ENCODE data around the gene SERINC5.

Gene SERINC5

DNA sequence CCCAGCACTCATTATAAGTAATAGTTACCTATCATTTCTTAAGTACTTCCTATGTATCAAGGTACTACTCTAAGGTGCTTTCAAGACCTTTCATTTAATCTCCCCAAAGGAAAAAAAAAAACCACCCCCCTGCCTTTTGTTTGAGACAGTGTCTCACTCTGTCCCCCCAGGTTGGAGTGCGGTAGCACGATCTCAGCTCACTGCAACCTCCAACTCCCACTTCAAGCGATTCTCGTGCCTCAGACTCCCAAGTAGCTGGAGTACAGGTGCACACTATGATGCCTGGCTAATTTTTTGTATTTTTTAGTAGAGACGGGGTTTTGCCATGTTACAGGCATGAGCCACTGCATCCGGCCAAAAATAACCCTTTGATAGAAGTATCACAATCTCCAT is 29.9 kb downstream of the SERINC5 start:
- DNase-seq: no peak
- Mint-ChIP-seq H3K27me3 (no peaks in the 10 kb centered on the region), H3K27ac (peak overlapping the region; percentile 75), H3K4me1 (peaks cover 62% of the 10 kb centered on the region), H3K36me3 (ENCODE audit: low read depth) (peaks cover 4% of the 10 kb centered on the region), H3K4me3 (peak overlapping the region; percentile 63), H3K9me3 (no peaks in the 10 kb centered on the region)
- peak; percentile 66 for ATAC-seq

DNA sequence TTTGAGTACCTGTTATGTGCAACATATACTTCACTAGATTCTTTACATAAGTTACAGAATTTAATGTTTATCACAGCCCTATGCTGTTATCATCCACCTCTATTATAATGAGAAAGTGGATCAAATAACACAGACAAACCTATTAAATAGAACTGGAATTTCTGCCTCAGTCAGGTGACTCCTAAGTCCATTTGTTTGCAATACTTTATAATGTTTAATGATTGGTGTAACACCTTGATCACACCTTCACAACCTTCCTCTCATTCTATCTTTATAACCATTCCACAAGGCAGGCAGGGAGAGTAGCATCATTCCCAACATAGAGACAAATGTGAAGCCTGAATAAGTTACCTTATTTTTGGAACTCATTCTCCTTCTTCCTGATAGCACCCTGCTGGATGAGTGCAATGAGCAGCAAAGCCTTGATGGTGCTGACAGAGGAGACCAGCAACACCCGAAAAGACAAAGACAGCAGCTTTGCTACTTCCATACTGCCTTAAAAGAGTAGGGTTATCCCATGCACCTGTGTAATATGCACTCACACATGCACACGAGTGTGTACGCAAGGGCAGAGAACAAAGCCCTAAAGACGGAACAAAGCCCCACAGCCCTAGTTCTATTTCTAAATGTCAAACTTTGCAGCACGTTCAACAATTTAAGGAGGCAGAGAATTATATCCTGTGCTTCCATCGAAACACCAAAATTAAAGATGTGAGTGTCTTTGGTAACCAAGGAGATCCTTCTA is 30.5 kb downstream of the SERINC5 start:
- Mint-ChIP-seq H3K36me3 (ENCODE audit: low read depth) (peaks cover 4% of the 10 kb centered on the region), H3K9me3 (no peaks in the 10 kb centered on the region), H3K27me3 (no peaks in the 10 kb centered on the region), H3K4me3 (peak overlapping the region; percentile 63), H3K4me1 (peaks cover 62% of the 10 kb centered on the region), H3K27ac (peak overlapping the region; percentile 75)
- ATAC-seq (no peak), DNase-seq (no peak)

DNA sequence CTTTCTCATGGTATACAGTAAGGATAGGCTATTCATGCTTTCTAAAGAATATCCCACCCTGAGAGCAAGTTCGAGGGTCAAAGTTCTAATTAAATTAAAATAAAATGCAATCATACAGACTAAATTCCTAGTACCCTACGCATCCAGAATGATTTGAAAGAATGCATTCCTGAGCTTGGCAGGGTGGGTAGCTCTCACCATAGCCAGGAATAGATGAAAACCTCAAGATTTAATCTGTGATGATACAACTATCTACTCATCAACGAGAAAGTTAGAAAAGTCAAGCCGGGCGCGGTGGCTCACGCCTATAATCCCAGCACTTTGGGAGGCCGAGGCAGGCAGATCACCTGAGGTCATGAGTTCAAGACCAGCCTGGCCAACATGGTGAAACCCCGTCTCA is 32.3 kb downstream of the SERINC5 start:
- Mint-ChIP-seq H3K4me3 (no peak overlapping the region), H3K27me3 (no peaks in the 10 kb centered on the region), H3K9me3 (no peaks in the 10 kb centered on the region), H3K4me1 (peaks cover 64% of the 10 kb centered on the region), H3K36me3 (ENCODE audit: low read depth) (peaks cover 4% of the 10 kb centered on the region), H3K27ac (no peak overlapping the region)
- DNase-seq (no peak), ATAC-seq (no peak)

GRCh38 chr5:80220245-80220897 is 35.5 kb downstream of the SERINC5 start:
- H3K4me3 Mint-ChIP-seq: no peak overlapping the region
- H3K27ac Mint-ChIP-seq: peak overlapping the region; percentile 73
- H3K9me3 Mint-ChIP-seq: no peaks in the 10 kb centered on the region
- H3K4me1 Mint-ChIP-seq: peaks cover 65% of the 10 kb centered on the region
- peaks cover 4% of the 10 kb centered on the region for H3K36me3 Mint-ChIP-seq (ENCODE audit: low read depth)
- DNase-seq (no peak), ATAC-seq (no peak)
- no peaks in the 10 kb centered on the region for H3K27me3 Mint-ChIP-seq

DNA sequence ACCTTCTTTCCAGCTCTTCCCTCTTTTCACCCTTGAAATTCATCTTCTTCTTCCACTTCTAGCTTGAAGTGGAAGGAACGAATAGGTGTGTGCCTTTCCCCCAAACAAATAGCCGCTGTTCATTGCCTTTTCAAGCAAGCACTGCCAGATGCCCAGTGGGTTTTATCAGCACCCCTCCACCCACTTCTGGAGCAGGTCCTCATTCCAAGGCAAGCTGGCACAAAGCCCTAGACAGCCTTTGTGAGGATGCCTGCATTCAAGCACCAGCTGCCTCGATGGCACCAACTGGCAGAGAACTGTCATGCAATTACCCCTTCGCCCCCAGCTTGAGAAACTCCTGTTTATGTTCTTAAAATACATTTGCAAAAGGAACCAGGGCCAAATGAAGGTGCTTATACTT is 36.5 kb downstream of the SERINC5 start:
- Mint-ChIP-seq H3K4me1 (peaks cover 70% of the 10 kb centered on the region), H3K9me3 (no peaks in the 10 kb centered on the region), H3K4me3 (no peak overlapping the region), H3K27me3 (no peaks in the 10 kb centered on the region), H3K36me3 (ENCODE audit: low read depth) (peaks cover 3% of the 10 kb centered on the region), H3K27ac (peak overlapping the region; percentile 80)
- no peak for DNase-seq
- no peak for ATAC-seq

DNA sequence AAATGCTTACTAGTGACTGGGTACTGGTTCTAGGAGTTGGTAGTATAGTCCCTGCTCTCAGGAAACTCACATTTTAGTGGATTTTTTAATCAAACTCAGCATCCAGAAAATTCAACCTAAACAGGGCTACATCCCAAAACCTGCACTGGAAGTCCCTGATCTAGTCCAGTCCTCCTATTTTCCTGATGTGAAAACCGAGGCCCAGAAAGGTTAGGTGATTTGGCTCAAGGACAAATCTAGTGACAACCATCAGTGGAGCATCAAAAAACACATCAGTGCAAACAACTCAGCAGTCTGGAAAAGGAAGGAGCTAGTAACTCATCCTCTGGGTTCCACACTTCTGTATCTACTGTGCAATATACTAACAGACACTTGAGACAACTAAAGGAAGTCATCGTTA is 38.2 kb downstream of the SERINC5 start:
- no peak for ATAC-seq
- peaks cover 3% of the 10 kb centered on the region for H3K36me3 Mint-ChIP-seq (ENCODE audit: low read depth)
- no peak for DNase-seq
- peaks cover 85% of the 10 kb centered on the region for H3K4me1 Mint-ChIP-seq
- peak overlapping the region; percentile 56 for H3K4me3 Mint-ChIP-seq
- H3K27me3 Mint-ChIP-seq: no peaks in the 10 kb centered on the region
- no peaks in the 10 kb centered on the region for H3K9me3 Mint-ChIP-seq
- H3K27ac Mint-ChIP-seq: peak overlapping the region; percentile 77

DNA sequence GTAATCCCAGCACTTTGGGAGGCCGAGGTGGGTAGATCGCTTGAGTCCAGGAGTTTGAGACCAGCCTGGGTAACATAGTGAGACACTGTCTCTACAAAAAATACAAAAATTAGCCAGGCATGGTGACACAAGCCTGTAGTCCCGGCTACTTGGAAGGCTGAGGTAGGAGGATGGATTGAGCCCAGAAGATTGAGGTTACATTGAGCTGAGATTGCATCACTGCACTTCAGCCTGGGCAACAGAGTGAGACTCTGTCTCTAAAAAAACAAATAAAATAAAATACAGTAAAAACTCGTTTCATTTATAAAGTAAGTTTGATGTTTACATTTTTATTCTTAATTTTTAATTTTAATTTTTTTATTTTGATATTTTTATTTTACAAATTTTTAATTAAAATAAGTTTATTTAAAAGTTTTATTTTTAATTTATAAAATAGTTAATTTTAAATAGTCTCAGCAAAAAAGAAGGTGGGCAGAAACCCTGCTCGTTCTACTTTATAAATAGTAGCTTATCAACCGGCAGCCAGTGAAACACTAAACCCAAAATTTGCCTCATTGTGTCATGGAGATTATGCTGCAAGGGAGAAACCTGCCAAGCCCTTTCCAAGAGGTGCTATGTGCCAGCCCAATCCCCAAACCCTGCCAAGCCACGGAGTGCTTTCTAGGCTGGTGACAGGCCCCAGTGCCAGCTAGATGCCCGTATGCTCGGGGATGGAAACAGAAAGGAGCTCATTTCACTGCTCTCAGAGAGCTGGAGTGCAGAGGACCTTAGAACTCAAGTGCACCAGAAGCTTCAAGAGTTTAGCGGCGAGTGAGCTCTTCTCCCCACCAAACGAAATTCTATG is 38.9 kb downstream of the SERINC5 start:
- Mint-ChIP-seq H3K4me3 (peak overlapping the region; percentile 56), H3K27ac (peak overlapping the region; percentile 82), H3K9me3 (no peaks in the 10 kb centered on the region), H3K36me3 (ENCODE audit: low read depth) (no peaks in the 10 kb centered on the region), H3K27me3 (no peaks in the 10 kb centered on the region), H3K4me1 (peaks cover 88% of the 10 kb centered on the region)
- peak; percentile 39 for DNase-seq
- peak; percentile 38 for ATAC-seq

DNA sequence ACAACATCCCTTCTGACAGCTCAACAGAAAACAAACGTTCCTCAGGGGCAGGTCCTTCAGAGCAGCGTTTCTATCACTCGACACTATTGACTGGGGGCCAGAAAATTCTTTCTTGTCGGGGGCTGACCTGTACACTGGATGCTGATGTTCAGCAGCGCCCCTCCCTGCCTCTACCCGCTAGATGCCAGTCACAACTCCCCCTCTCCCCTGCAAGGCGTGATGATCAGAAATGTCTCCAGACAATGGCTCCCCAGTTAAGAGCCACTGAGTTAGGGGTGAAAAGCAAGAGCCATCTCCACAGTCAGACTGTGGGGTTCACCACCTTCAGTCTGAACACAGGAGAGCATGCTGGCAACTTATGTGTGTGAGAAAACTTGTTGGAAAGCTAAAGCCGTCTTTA is 39.8 kb downstream of the SERINC5 start:
- H3K36me3 Mint-ChIP-seq (ENCODE audit: low read depth): no peaks in the 10 kb centered on the region
- ATAC-seq (no peak), DNase-seq (no peak)
- peaks cover 93% of the 10 kb centered on the region for H3K4me1 Mint-ChIP-seq
- H3K9me3 Mint-ChIP-seq: no peaks in the 10 kb centered on the region
- no peaks in the 10 kb centered on the region for H3K27me3 Mint-ChIP-seq
- peak overlapping the region; percentile 52 for H3K4me3 Mint-ChIP-seq
- peak overlapping the region; percentile 82 for H3K27ac Mint-ChIP-seq

- Mint-ChIP-seq H3K9me3 (no peaks in the 10 kb centered on the region), H3K27ac (peak overlapping the region; percentile 82), H3K4me3 (peak overlapping the region; percentile 52), H3K4me1 (peaks cover 95% of the 10 kb centered on the region), H3K36me3 (ENCODE audit: low read depth) (no peaks in the 10 kb centered on the region), H3K27me3 (no peaks in the 10 kb centered on the region)
- DNase-seq (no peak), ATAC-seq (peak; percentile 60)
Measured at GRCh38 chr5:80215523-80215922, 40.3 kb downstream of the SERINC5 start.

- H3K27ac Mint-ChIP-seq: peak overlapping the region; percentile 49
- DNase-seq (no peak), ATAC-seq (no peak)
- H3K9me3 Mint-ChIP-seq: no peaks in the 10 kb centered on the region
- H3K4me3 Mint-ChIP-seq: no peak overlapping the region
- H3K36me3 Mint-ChIP-seq (ENCODE audit: low read depth): no peaks in the 10 kb centered on the region
- peaks cover 96% of the 10 kb centered on the region for H3K4me1 Mint-ChIP-seq
- H3K27me3 Mint-ChIP-seq: no peaks in the 10 kb centered on the region
Measured at GRCh38 chr5:80213466-80213865, 42.4 kb downstream of the SERINC5 start.

DNA sequence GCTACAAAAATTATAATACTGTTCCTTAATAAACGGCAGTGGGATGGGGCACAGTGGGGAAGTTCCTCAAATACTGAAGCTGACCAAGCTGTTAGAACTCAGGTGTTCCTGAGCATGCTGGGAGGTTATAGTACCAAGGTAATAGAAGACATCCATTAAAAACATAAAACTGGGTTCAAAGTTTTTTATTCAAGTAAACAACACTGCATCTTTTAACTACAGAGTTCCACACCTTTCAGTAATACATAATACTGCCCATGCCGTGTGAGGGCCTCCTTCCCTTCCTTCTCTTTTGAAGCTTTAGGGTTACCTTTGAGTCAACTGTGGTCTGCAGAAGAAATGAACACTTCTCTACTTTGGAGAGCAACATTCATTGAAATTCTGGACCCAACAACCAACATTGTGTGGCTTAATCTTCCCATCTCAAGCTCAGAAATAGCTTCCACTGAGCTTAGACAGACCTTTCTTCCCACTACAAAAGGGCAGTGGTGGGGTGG is 43.6 kb downstream of the SERINC5 start:
- Mint-ChIP-seq H3K4me3 (no peak overlapping the region), H3K9me3 (no peaks in the 10 kb centered on the region), H3K4me1 (peaks cover 95% of the 10 kb centered on the region), H3K36me3 (ENCODE audit: low read depth) (no peaks in the 10 kb centered on the region), H3K27ac (peak overlapping the region; percentile 55), H3K27me3 (no peaks in the 10 kb centered on the region)
- ATAC-seq (no peak), DNase-seq (no peak)

DNA sequence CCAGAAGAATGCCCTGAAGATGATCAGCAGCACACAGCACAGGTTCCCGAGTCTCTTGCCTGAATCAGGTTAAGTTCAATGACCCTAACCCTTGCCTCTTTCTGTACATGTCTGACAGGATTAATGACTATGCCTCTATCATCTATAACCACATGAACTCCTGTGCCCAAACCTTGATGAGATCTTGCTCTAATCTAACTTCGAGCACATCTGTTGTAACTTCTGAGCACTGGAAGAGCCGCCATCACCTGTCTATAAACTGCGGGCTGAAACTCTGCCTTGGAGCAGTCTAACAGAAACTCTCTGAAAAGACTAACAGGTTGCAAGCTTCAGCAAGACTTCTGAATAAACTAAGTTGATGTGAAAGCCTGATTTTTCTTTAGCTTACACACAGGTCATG is 44.5 kb downstream of the SERINC5 start:
- H3K27me3 Mint-ChIP-seq: no peaks in the 10 kb centered on the region
- H3K27ac Mint-ChIP-seq: peak overlapping the region; percentile 78
- H3K36me3 Mint-ChIP-seq (ENCODE audit: low read depth): no peaks in the 10 kb centered on the region
- no peak overlapping the region for H3K4me3 Mint-ChIP-seq
- no peak for ATAC-seq
- H3K9me3 Mint-ChIP-seq: no peaks in the 10 kb centered on the region
- DNase-seq: no peak
- peaks cover 96% of the 10 kb centered on the region for H3K4me1 Mint-ChIP-seq

DNA sequence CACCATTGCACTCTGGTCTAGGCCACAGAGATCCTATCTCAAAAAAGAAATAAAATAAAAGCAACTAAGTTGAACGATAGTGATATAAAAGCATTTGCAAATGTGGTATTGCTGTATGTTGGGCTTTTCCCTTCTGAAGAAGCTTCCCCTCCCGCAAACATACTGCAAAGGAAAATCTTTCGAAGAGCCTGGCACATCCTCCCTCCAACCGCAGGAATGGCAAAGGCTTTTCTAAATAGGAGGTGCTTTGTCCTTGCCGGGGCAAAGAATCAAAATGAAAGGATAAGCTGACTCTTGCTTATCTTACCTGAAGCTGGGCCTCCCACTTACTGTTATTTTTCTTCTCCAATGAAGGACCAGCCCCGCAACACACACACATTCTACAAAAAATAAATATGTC is 45.8 kb downstream of the SERINC5 start:
- Mint-ChIP-seq H3K9me3 (no peaks in the 10 kb centered on the region), H3K27ac (peak overlapping the region; percentile 78), H3K4me3 (peak overlapping the region; percentile 18), H3K27me3 (no peaks in the 10 kb centered on the region), H3K4me1 (peaks cover 96% of the 10 kb centered on the region), H3K36me3 (ENCODE audit: low read depth) (no peaks in the 10 kb centered on the region)
- DNase-seq (no peak), ATAC-seq (no peak)

GRCh38 chr5:80208381-80208780 is 47.5 kb downstream of the SERINC5 start:
- Mint-ChIP-seq H3K27me3 (no peaks in the 10 kb centered on the region), H3K27ac (peak overlapping the region; percentile 75), H3K9me3 (no peaks in the 10 kb centered on the region), H3K4me1 (peaks cover 92% of the 10 kb centered on the region), H3K36me3 (ENCODE audit: low read depth) (no peaks in the 10 kb centered on the region), H3K4me3 (no peak overlapping the region)
- DNase-seq (no peak), ATAC-seq (no peak)

Data from activated naive CD8-positive, alpha-beta T cell treated with anti-CD3 and anti-CD28 coated beads, Interleukin-2, amount 50 U/mL, for 24 hours (primary cell).